ENCODE measurements around the gene JAK1.

DNA sequence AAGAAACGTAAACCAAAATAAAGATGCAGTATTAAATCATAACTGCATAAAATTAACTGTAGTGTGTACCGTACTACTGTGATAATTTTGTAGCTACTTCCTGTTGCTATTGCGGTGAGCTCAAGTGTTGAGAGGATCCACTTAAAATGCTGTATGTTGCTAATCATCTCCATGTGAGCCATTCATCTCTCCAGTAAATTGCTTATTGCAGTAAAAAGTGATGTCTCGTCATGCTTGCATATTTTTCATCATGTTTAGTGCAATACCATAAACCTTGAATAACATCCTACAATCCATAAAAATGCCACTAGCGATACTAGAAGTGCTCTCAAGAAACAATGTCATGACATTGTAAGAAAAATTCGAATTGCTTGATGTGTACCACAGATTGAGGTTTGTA lies 155.2 kb downstream of the JAK1 start:
- TF ChIP-seq, protein P1, sequence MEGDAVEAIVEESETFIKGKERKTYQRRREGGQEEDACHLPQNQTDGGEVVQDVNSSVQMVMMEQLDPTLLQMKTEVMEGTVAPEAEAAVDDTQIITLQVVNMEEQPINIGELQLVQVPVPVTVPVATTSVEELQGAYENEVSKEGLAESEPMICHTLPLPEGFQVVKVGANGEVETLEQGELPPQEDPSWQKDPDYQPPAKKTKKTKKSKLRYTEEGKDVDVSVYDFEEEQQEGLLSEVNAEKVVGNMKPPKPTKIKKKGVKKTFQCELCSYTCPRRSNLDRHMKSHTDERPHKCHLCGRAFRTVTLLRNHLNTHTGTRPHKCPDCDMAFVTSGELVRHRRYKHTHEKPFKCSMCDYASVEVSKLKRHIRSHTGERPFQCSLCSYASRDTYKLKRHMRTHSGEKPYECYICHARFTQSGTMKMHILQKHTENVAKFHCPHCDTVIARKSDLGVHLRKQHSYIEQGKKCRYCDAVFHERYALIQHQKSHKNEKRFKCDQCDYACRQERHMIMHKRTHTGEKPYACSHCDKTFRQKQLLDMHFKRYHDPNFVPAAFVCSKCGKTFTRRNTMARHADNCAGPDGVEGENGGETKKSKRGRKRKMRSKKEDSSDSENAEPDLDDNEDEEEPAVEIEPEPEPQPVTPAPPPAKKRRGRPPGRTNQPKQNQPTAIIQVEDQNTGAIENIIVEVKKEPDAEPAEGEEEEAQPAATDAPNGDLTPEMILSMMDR (IDR thresholded peaks at IDR 0.05), result no peak
- no peak for TF ChIP-seq POLR2A (IDR thresholded peaks at IDR 0.05)
